AG09309 (cell line): ENCODE results near the gene COL26A1.

Experiments used
- DNase-seq: peaks from one replicate; pipeline ENCODE4 v3.0.0-alpha.2; 2010; ENCODE audit warnings: low read depth
- H3K4me3 ChIP-seq: 2 replicates; pipeline ENCODE4 v1.5.1; 2011; ENCODE audit warnings: mild to moderate bottlenecking, low read depth, low read length, moderate library complexity; ENCODE audit not compliant: control insufficient read depth
- CTCF ChIP-seq: IDR thresholded peaks from 2 replicates; pipeline ENCODE4 v1.5.1; 2011; ENCODE audit warnings: mild to moderate bottlenecking, low read depth, low read length, inconsistent platforms; ENCODE audit not compliant: insufficient read depth, control insufficient read depth; ENCODE audit errors: missing control alignments

Gene COL26A1

GRCh38 chr7:101534873-101535272, 172.2 kb downstream of the COL26A1 start:
- no peak for DNase-seq
- TF ChIP-seq CTCF = no peak
- no peak overlapping the region for H3K4me3 ChIP-seq

- no peak for TF ChIP-seq CTCF
- no peak for DNase-seq
- no peak overlapping the region for H3K4me3 ChIP-seq
These were observed 172.7 kb downstream of the COL26A1 start for GRCh38 chr7:101535351-101535751.

GRCh38 chr7:101536232-101536631, 173.6 kb downstream of the COL26A1 start:
- DNase-seq = no peak
- TF ChIP-seq CTCF = no peak

GRCh38 chr7:101536668-101537067, 174.0 kb downstream of the COL26A1 start:
- DNase-seq = no peak
- no peak overlapping the region for H3K4me3 ChIP-seq
- no peak for TF ChIP-seq CTCF

More at GRCh38 chr7:101536232-101536631, 173.6 kb downstream of the COL26A1 start:
- H3K4me3 ChIP-seq = no peak overlapping the region

GRCh38 chr7:101537205-101537604, 174.5 kb downstream of the COL26A1 start:
- no peak for TF ChIP-seq CTCF
- H3K4me3 ChIP-seq = no peak overlapping the region
- DNase-seq = no peak

- TF ChIP-seq CTCF = no peak
These were observed 175.4 kb downstream of the COL26A1 start for GRCh38 chr7:101537935-101538595.

More at GRCh38 chr7:101537935-101538595, 175.4 kb downstream of the COL26A1 start:
- no peak overlapping the region for H3K4me3 ChIP-seq
- no peak for DNase-seq
